DND-41 (cell line): ENCODE data around the gene PKD1.

Source experiments
- ATAC-seq: fragments of 200-7000 bp; cut with Tn5 transposase; 3 replicates; pipeline ENCODE4 v1.9.1; 2021; ENCODE audit warnings: low read depth; ENCODE audit not compliant: insufficient read depth
- DNase-seq: peaks from one replicate; pipeline ENCODE4 v3.0.0-alpha.2; 2020
- H2AFZ ChIP-seq: 2 replicates; pipeline ENCODE4 v1.6.0; 2012; ENCODE audit warnings: low read depth, low read length
- H3K27ac ChIP-seq: 2 replicates; pipeline ENCODE4 v1.5.1; 2012; ENCODE audit warnings: low read length, inconsistent platforms
- H3K27me3 ChIP-seq: fragments of 200-600 bp; sonication (generic); 2 replicates; pipeline ENCODE4 v1.6.0; 2012; ENCODE audit warnings: low read length, mild to moderate bottlenecking, inconsistent platforms; ENCODE audit not compliant: insufficient read depth, poor library complexity
- H3K36me3 ChIP-seq: 2 replicates; pipeline ENCODE4 v1.5.1; 2012; ENCODE audit warnings: low read length, inconsistent platforms; ENCODE audit not compliant: insufficient read depth
- H3K4me1 ChIP-seq: 2 replicates; pipeline ENCODE4 v1.5.1; 2012; ENCODE audit warnings: mild to moderate bottlenecking, low read length; ENCODE audit not compliant: insufficient read depth
- H3K4me2 ChIP-seq: 2 replicates; pipeline ENCODE4 v1.6.0; 2012; ENCODE audit warnings: mild to moderate bottlenecking, moderate library complexity, low read length, inconsistent platforms; ENCODE audit not compliant: insufficient read depth
- H3K4me3 ChIP-seq, 2 experiments: fragments of 200-600 bp in 1 of 2; shearing (Covaris generic) in 1 of 2; 2 replicates each; pipeline ENCODE4 v1.5.1; 2012 to 2016; ENCODE audit warnings: inconsistent platforms in 2 of 2, low read length in 2 of 2, mild to moderate bottlenecking in 2 of 2, low read depth in 1 of 2, moderate library complexity in 1 of 2
- H3K79me2 ChIP-seq: 2 replicates; pipeline ENCODE4 v1.6.0; 2012; ENCODE audit warnings: low read length, inconsistent platforms; ENCODE audit not compliant: insufficient read depth
- H3K9ac ChIP-seq: 2 replicates; pipeline ENCODE4 v1.6.0; 2012; ENCODE audit warnings: low read depth, mild to moderate bottlenecking, inconsistent platforms, low read length, moderate library complexity
- H3K9me3 ChIP-seq: 2 replicates; pipeline ENCODE4 v1.5.1; 2012; ENCODE audit warnings: low read length, moderate library complexity, mild to moderate bottlenecking, inconsistent platforms; ENCODE audit not compliant: insufficient read depth, severe bottlenecking
- H4K20me1 ChIP-seq: 2 replicates; pipeline ENCODE4 v1.6.0; 2012; ENCODE audit warnings: low read length; ENCODE audit not compliant: insufficient read depth
- CTCF ChIP-seq: IDR thresholded peaks from 2 replicates; pipeline ENCODE4 v1.5.1; 2012; ENCODE audit warnings: borderline replicate concordance, low read length, moderate library complexity, mild to moderate bottlenecking; ENCODE audit not compliant: poor library complexity, severe bottlenecking; ENCODE audit errors: extremely low read depth
- EZH2 ChIP-seq: IDR thresholded peaks from 3 replicates; pipeline ENCODE4 v1.6.1; 2012; ENCODE audit warnings: borderline replicate concordance, low read depth, mild to moderate bottlenecking, moderate library complexity, low read length, inconsistent platforms; ENCODE audit not compliant: severe bottlenecking

PKD1 gene

DNA sequence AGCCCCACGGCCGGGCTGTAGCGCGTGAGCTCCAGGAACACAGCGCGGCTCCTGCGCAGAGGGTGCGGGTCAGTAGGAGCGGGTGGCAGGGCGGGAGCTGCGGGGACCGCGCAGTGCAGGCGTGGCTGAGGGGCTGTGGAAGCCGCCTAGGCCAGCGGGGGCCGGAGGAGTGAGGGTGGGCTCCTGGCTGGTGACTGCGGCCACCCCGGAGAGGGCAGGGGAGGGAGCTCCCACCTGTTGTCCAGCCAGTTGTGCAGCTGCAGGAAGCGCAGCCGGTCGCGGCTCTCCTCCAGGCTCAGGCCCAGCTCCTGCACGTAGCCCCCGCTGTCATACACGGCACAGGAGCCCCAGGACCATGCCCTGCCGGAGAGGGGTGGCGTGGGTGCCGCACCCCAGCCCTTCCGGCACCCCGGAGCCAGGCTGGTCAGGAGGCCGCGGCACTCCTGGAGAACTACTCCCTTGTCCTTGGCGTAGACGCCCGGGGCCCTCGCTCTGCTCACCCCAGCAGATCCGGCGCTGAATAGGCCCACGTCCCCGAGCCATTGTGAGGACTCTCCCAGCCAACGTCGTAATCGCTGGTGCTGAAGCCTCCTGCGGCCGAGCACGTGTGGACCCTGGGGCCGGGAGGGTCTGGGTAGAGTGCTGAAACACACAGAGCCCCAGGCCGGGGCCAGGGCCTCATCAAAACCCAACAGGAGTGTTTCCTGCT, 44.0 kb downstream of the PKD1 start:
- Histone ChIP-seq H3K27ac (no peak overlapping the region), H3K79me2 (no peaks in the 10 kb centered on the region), H4K20me1 (peaks cover 12% of the 10 kb centered on the region; the same call in 1 of the 2 replicates), H3K27me3 (no peaks in the 10 kb centered on the region), H3K4me3 (no peak overlapping the region), H3K36me3 (peaks cover 84% of the 10 kb centered on the region), H3K9me3 (no peaks in the 10 kb centered on the region), H3K9ac (no peak overlapping the region), H3K4me2 (no peak overlapping the region), H2AFZ (no peak overlapping the region), H3K4me1 (no peaks in the 10 kb centered on the region)
- DNase-seq (no peak), ATAC-seq (no peak)
- TF ChIP-seq CTCF (no peak), EZH2 (no peak)

GRCh38 chr16:2090777-2091546, 44.7 kb downstream of the PKD1 start:
- Histone ChIP-seq H3K4me2 (no peak overlapping the region), H3K79me2 (no peaks in the 10 kb centered on the region), H3K36me3 (peaks cover 89% of the 10 kb centered on the region), H3K9ac (no peak overlapping the region), H3K4me1 (no peaks in the 10 kb centered on the region), H3K9me3 (no peaks in the 10 kb centered on the region), H3K27ac (no peak overlapping the region), H2AFZ (no peak overlapping the region), H3K4me3 (no peak overlapping the region), H3K27me3 (no peaks in the 10 kb centered on the region), H4K20me1 (peaks cover 16% of the 10 kb centered on the region)
- no peak for ATAC-seq
- TF ChIP-seq CTCF (no peak), EZH2 (no peak)
- DNase-seq, result no peak

DNA sequence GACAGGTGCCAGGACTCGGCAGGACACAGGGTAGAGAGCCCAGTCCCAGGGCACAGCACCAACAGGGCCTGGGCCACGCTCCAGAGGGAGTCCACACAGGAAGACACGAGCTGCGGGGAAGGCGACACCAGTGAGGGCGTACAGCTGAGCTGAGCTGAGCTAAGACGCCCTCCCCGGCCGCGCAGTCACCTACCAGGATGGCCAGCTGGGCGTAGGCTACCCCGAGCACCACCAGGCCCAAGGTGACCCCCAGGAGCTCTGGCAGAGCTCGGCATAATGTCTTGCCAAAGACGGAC, 45.3 kb downstream of the PKD1 start:
- H3K27ac ChIP-seq, result no peak overlapping the region
- H3K4me2 ChIP-seq, result no peak overlapping the region
- H4K20me1 ChIP-seq, result peaks cover 16% of the 10 kb centered on the region
- TF ChIP-seq CTCF, result no peak
- TF ChIP-seq EZH2, result no peak
- H3K9me3 ChIP-seq, result no peaks in the 10 kb centered on the region
- no peaks in the 10 kb centered on the region for H3K27me3 ChIP-seq
- H3K4me1 ChIP-seq, result no peaks in the 10 kb centered on the region
- DNase-seq, result no peak
- H3K79me2 ChIP-seq, result no peaks in the 10 kb centered on the region
- H3K36me3 ChIP-seq, result peaks cover 89% of the 10 kb centered on the region
- H3K9ac ChIP-seq, result no peak overlapping the region
- ATAC-seq, result no peak
- no peak overlapping the region for H2AFZ ChIP-seq
- H3K4me3 ChIP-seq, result no peak overlapping the region
